IMR-90 (cell line): Measurements from ENCODE around the gene SUSD1. TPM values are rescaled to one million over a fixed set of nuclear protein-coding genes. Genes with fewer than 3 reads are reported as not detected.

ENCODE experiments used
- ATAC-seq: fragments of 200-7000 bp; cut with Tn5 transposase; 2 replicates; pipeline ENCODE4 v1.9.1; 2020; ENCODE audit warnings: low read depth, mild to moderate bottlenecking, moderate library complexity
- BruUV-seq: library from RNA; stranded (reverse); fragments of 400-500 nt; replicated peaks from 2 replicates; lab custom pipeline; 2021; lab: Mats Ljungman, UMichigan
- CTCF ChIA-PET: fragments of 300-600 bp; formaldehyde crosslinking; extraction: SDS; loops from one replicate; lab custom pipeline; 2021; ENCODE audit warnings: antibody characterized with exemption; lab: Yijun Ruan, JAX
- POLR2A ChIA-PET: fragments of 300-600 bp; sonication (Branson Sonifier 250); formaldehyde crosslinking; loops from one replicate; lab custom pipeline; 2022; ENCODE audit warnings: antibody characterized with exemption; ENCODE audit not compliant: unreplicated experiment; lab: Charles Lee
- DNase-seq: peaks from one replicate; pipeline ENCODE4 v3.0.0; 2013
- H2AFZ ChIP-seq: replicated peaks from 2 replicates; pipeline ENCODE3; 2013; ENCODE audit warnings: low read length, mild to moderate bottlenecking; ENCODE audit not compliant: poor library complexity
- H2AK5ac ChIP-seq: 2 replicates; pipeline ENCODE4 v1.6.1; 2013; ENCODE audit warnings: low read depth, low read length, inconsistent platforms
- H2AK9ac ChIP-seq: replicated peaks from 2 replicates; pipeline ENCODE3; 2013; ENCODE audit warnings: mild to moderate bottlenecking, low read depth, low read length, moderate library complexity; ENCODE audit not compliant: poor library complexity
- H2BK120ac ChIP-seq: 2 replicates; pipeline ENCODE4 v1.6.1; 2013; ENCODE audit warnings: low read depth, low read length, inconsistent platforms
- H2BK15ac ChIP-seq: 3 replicates; pipeline ENCODE4 v1.6.1; 2013; ENCODE audit warnings: low read depth, low read length, inconsistent platforms
- H2BK20ac ChIP-seq: 2 replicates; pipeline ENCODE4 v1.6.1; 2013; ENCODE audit warnings: low read depth, mild to moderate bottlenecking, inconsistent platforms, low read length, moderate library complexity
- H2BK5ac ChIP-seq: 2 replicates; pipeline ENCODE4 v1.6.1; 2013; ENCODE audit warnings: mild to moderate bottlenecking, low read depth, low read length, inconsistent platforms; ENCODE audit not compliant: poor library complexity, severe bottlenecking
- H3K14ac ChIP-seq: replicated peaks from 2 replicates; pipeline ENCODE4 v1.6.1; 2013; ENCODE audit warnings: low read depth, low read length, inconsistent platforms
- H3K18ac ChIP-seq: 2 replicates; pipeline ENCODE4 v1.6.1; 2013; ENCODE audit warnings: low read depth, low read length, control low read depth
- H3K23ac ChIP-seq: 2 replicates; pipeline ENCODE4 v1.6.1; 2013; ENCODE audit warnings: low read depth, low read length, inconsistent platforms
- H3K27ac ChIP-seq: 2 replicates; pipeline ENCODE4 v1.5.1; 2013; ENCODE audit warnings: mild to moderate bottlenecking, control low read depth, low read length; ENCODE audit not compliant: insufficient read depth
- H3K27me3 ChIP-seq: 2 replicates; pipeline ENCODE4 v1.6.1; 2013; ENCODE audit warnings: low read length; ENCODE audit not compliant: control insufficient read depth, insufficient read depth
- H3K36me3 ChIP-seq: 2 replicates; pipeline ENCODE4 v1.6.1; 2013; ENCODE audit warnings: low read length, mixed read lengths; ENCODE audit not compliant: control insufficient read depth, insufficient read depth
- H3K4ac ChIP-seq: 2 replicates; pipeline ENCODE4 v1.6.1; 2013; ENCODE audit warnings: low read depth, low read length, inconsistent platforms
- H3K4me1 ChIP-seq: 2 replicates; pipeline ENCODE4 v1.6.1; 2013; ENCODE audit warnings: low read length, mixed read lengths; ENCODE audit not compliant: control insufficient read depth, insufficient read depth
- H3K4me2 ChIP-seq: 2 replicates; pipeline ENCODE4 v1.6.1; 2013; ENCODE audit warnings: low read depth, mild to moderate bottlenecking, control low read depth, low read length, moderate library complexity
- H3K4me3 ChIP-seq: 2 replicates; pipeline ENCODE4 v1.5.1; 2013; ENCODE audit warnings: low read depth, mild to moderate bottlenecking, control low read depth, low read length, moderate library complexity; ENCODE audit not compliant: insufficient read depth
- H3K56ac ChIP-seq: 2 replicates; pipeline ENCODE4 v1.6.1; 2013; ENCODE audit warnings: low read length, inconsistent platforms; ENCODE audit not compliant: insufficient read depth; ENCODE audit errors: extremely low read depth
- H3K79me1 ChIP-seq, 2 experiments: 2 replicates each; pipeline ENCODE4 v1.6.1; 2013; ENCODE audit warnings: low read length in 2 of 2, inconsistent platforms in 1 of 2, low read depth in 1 of 2
- H3K9ac ChIP-seq: 2 replicates; pipeline ENCODE4 v1.6.1; 2013; ENCODE audit warnings: low read depth, low read length, control low read depth
- H3K9me1 ChIP-seq: 2 replicates; pipeline ENCODE4 v1.6.1; 2013; ENCODE audit warnings: low read length, inconsistent platforms; ENCODE audit not compliant: insufficient read depth
- H3K9me3 ChIP-seq: 2 replicates; pipeline ENCODE4 v1.6.1; 2013; ENCODE audit warnings: low read length; ENCODE audit not compliant: control insufficient read depth, insufficient read depth
- H4K20me1 ChIP-seq: 2 replicates; pipeline ENCODE4 v1.6.1; 2013; ENCODE audit warnings: low read length, inconsistent platforms; ENCODE audit not compliant: insufficient read depth
- H4K5ac ChIP-seq: 2 replicates; pipeline ENCODE4 v1.6.1; 2013; ENCODE audit warnings: mild to moderate bottlenecking, low read depth, low read length, control low read depth
- H4K8ac ChIP-seq, 2 experiments: 2 replicates each; pipeline ENCODE4 v1.6.1; 2013; ENCODE audit warnings: low read depth in 2 of 2, low read length in 2 of 2, control low read depth in 1 of 2, inconsistent platforms in 1 of 2
- H4K91ac ChIP-seq: 2 replicates; pipeline ENCODE4 v1.6.1; 2013; ENCODE audit warnings: low read depth, low read length, inconsistent platforms; ENCODE audit not compliant: insufficient read depth
- BHLHE40 ChIP-seq: fragments of 150-350 bp; IDR thresholded peaks from 2 replicates; pipeline ENCODE4 v1.6.1; 2016; ENCODE audit warnings: mild to moderate bottlenecking, low read depth, low read length
- CEBPB ChIP-seq: IDR thresholded peaks from 2 replicates; pipeline ENCODE4 v1.6.1; 2012; ENCODE audit warnings: low read depth, low read length, improper control_type of control experiment
- CHD1 ChIP-seq: IDR thresholded peaks from 2 replicates; pipeline ENCODE4 v1.6.1; 2012; ENCODE audit warnings: low read depth, low read length, improper control_type of control experiment
- MAFK ChIP-seq: IDR thresholded peaks from 2 replicates; pipeline ENCODE4 v1.6.1; 2012; ENCODE audit warnings: low read depth, low read length, improper control_type of control experiment
- MAZ ChIP-seq: IDR thresholded peaks from 2 replicates; pipeline ENCODE4 v1.6.1; 2012; ENCODE audit warnings: low read depth, mild to moderate bottlenecking, low read length, improper control_type of control experiment, moderate library complexity, borderline replicate concordance
- MXI1 ChIP-seq: IDR thresholded peaks from 2 replicates; pipeline ENCODE4 v1.6.1; 2012; ENCODE audit warnings: low read depth, mild to moderate bottlenecking, low read length, moderate library complexity, borderline replicate concordance
- NFE2L2 ChIP-seq: fragments of 150-350 bp; IDR thresholded peaks from 2 replicates; pipeline ENCODE4 v1.6.1; 2016; ENCODE audit warnings: low read depth, mild to moderate bottlenecking, low read length
- POLR2A ChIP-seq: IDR thresholded peaks from 2 replicates; pipeline ENCODE4 v1.6.1; 2012; ENCODE audit warnings: mild to moderate bottlenecking, low read depth, low read length
- RAD21 ChIP-seq: IDR thresholded peaks from 2 replicates; pipeline ENCODE4 v1.6.1; 2012; ENCODE audit warnings: low read length, improper control_type of control experiment
- RCOR1 ChIP-seq: IDR thresholded peaks from 2 replicates; pipeline ENCODE4 v1.6.1; 2012; ENCODE audit warnings: mild to moderate bottlenecking, low read length, improper control_type of control experiment; ENCODE audit not compliant: insufficient replicate concordance
- RFX5 ChIP-seq: IDR thresholded peaks from 2 replicates; pipeline ENCODE4 v1.8.0; 2012; ENCODE audit warnings: low read depth, mild to moderate bottlenecking, low read length, moderate library complexity
- WGBS, 2 experiments: methylation state at CpG; one replicate each; pipeline versions ENCODE4 v1.1.5 to v1.1.7; 2013; ENCODE audit warnings: missing lambda C conversion rate in 2 of 2; ENCODE audit not compliant: insufficient read length in 1 of 2; ENCODE audit errors: extremely low coverage in 2 of 2; 5-methylcytosine and 5-hydroxymethylcytosine counted together
- dilution Hi-C: fragments of 300-500 bp; cut with HindIII; formaldehyde crosslinking; loops from one replicate; pipeline ENCODE4 v1.14.3; 2018; ENCODE audit warnings: low sequenced_read_pairs; ENCODE audit not compliant: unreplicated experiment
- in situ Hi-C: fragments of 300-500 bp; cut with MboI; formaldehyde crosslinking; loops from 3 replicates; pipeline ENCODE4 v1.14.3; 2019; ENCODE audit warnings: low sequenced_read_pairs, inconsistent platforms, mixed read lengths
- intact Hi-C: fragments of 100-400 bp; cut with micrococcal nuclease; formaldehyde crosslinking; loops from 2 replicates; pipeline ENCODE4 v1.10.0; 2022
- polyA plus RNA-seq, 3 experiments: library from polyadenylated mRNA; depleted of rRNA; stranded (reverse); fragments of >200 nt; gene quantifications; 2 replicates each; pipeline ENCODE4 v1.2.3, GENCODE V29; 2012; ENCODE audit warnings: low replicate concordance in 1 of 3
- total RNA-seq: library from RNA; depleted of rRNA; stranded (reverse); fragments of >200 nt; gene quantifications from 2 replicates; pipeline ENCODE4 v1.2.3, GENCODE V29; 2012
- TF ChIP-seq, protein P1 (sequence below): fragments of 150-350 bp; IDR thresholded peaks from 2 replicates; pipeline ENCODE4 v1.6.1; 2016; ENCODE audit warnings: low read depth, mild to moderate bottlenecking, low read length, moderate library complexity, borderline replicate concordance
- TF ChIP-seq, protein P2 (sequence below): fragments of 150-350 bp; IDR thresholded peaks from 2 replicates; pipeline ENCODE4 v1.6.1; 2017; ENCODE audit warnings: mild to moderate bottlenecking, antibody characterized with exemption, low read length, low read depth

SUSD1 gene
- total and polyA plus RNA-seq, 2 of the 4 experiments (the other 2 are of a cell fraction), result 4.0 to 4.7 TPM

DNA sequence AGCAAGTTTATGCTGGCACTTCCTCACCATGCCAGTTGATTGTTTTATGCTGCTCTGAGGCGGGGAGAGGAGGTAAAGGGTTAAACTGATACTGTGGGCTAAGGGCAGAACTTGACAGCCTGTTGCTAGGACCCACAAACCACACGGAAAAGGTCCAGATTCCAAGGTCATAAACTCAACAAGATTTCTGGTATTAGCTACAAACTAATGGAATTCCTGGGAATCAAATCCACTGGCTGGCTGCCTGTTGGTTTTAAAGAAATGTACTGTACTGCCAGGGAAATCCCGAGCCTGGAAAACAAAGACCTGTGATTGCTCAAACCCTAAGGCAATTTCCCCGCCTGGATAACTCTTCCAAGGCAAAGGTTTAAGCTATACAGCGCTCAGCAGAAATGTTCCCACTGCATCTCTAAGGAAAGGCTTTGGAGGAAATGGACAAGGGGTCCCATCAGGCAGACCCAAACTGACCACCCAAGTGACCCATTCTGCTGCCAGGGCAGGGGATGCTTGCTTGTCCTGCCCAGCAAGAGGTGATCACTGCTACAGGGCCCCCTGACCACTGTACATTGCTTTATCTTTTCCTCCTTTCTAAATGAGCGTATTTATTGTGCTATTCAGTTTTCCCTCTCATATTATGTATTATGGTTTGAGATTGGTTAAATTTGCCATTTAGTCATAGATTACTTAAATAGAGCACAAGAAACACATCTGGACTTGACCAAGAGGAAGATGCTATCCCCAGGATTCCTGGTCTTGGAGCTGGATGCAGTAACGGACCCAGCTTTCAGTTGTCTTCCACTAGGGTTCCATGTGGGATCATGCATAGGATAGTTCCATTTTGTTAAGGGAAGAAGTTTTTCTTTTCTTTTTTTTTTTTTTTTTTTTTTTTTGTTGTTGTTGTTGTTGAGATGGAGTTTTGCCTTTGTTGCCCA lies 124.3 kb downstream of the SUSD1 start:
- peaks cover 15% of the 10 kb centered on the region for H3K9me1 ChIP-seq
- peak overlapping the region; percentile 99 for H2BK15ac ChIP-seq
- H3K4me2 ChIP-seq, result peak overlapping the region; percentile 58
- ATAC-seq, result peak; percentile 81
- H3K56ac ChIP-seq, result peak overlapping the region; percentile 85
- peak overlapping the region; percentile 95 for H3K23ac ChIP-seq
- H4K91ac ChIP-seq, result peak overlapping the region; percentile 99
- peaks cover 4 to 27% of the 10 kb centered on the region in 2 experiments; a peak in 3 of 4 replicates for H3K79me1 ChIP-seq
- peaks cover 22% of the 10 kb centered on the region for H3K4me1 ChIP-seq
- no peaks in the 10 kb centered on the region for H4K20me1 ChIP-seq
- no CpG with 5 or more reads among the region's 7 CpGs for WGBS, 2 experiments
- intact Hi-C loops (no loop called here), dilution Hi-C loops (no loop called here), in situ Hi-C loops (loop anchor here (5.0 kb wide), 1 partner anchor 89 kb away; no protein-coding TSS in a partner anchor)
- peak overlapping the region; percentile 98 for H2BK5ac ChIP-seq
- ChIA-PET POLR2A (interaction anchor here (1.0 to 1.2 kb wide), 2 partner anchors 24 to 155 kb away, joined by 3 to 15 read pairs; partner anchors contain the start of gene UGCG), CTCF (interaction anchor here (0.6 to 1.0 kb wide), 4 partner anchors 20 to 46 kb away, joined by 3 read pairs; no protein-coding TSS in a partner anchor)
- peak overlapping the region; percentile 99 for H3K18ac ChIP-seq
- H3K36me3 ChIP-seq, result no peaks in the 10 kb centered on the region
- H2BK120ac ChIP-seq, result peak overlapping the region; percentile 97
- peak overlapping the region; percentile 99 for H2AK5ac ChIP-seq
- H2AK9ac ChIP-seq, result peak overlapping the region; percentile 94
- peak; percentile 97 for DNase-seq
- peak overlapping the region; percentile 96 for H3K27ac ChIP-seq
- peak overlapping the region; percentile 99 for H2BK20ac ChIP-seq
- peak overlapping the region; percentile 91 for H3K14ac ChIP-seq
- H4K8ac ChIP-seq, result peak overlapping the region; percentile 82 to 94
- peak overlapping the region; percentile 66 for H3K9ac ChIP-seq
- H4K5ac ChIP-seq, result peak overlapping the region; percentile 99
- peak overlapping the region; percentile 98 for H3K4ac ChIP-seq
- H3K27me3 ChIP-seq, result no peaks in the 10 kb centered on the region
- no peak overlapping the region for H3K4me3 ChIP-seq
- peaks cover 6% of the 10 kb centered on the region; the same call in 1 of the 2 replicates for H3K9me3 ChIP-seq
- H2AFZ ChIP-seq, result peak overlapping the region; percentile 56
- no TSS peak for BruUV-seq
- TF ChIP-seq BHLHE40 (0 out of 2 replicates have a peak, but pooled peaks have one; percentile 6), POLR2A (0 out of 2 replicates have a peak, but pooled peaks have one; percentile 9), CEBPB (peak; percentile 84), RAD21 (no peak; the same call in 1 of the 2 replicates), RFX5 (no peak), RCOR1 (no peak), CHD1 (no peak), MXI1 (no peak), NFE2L2 (no peak), MAZ (no peak; the same call in 1 of the 2 replicates), MAFK (no peak)
- TF ChIP-seq, protein P1, sequence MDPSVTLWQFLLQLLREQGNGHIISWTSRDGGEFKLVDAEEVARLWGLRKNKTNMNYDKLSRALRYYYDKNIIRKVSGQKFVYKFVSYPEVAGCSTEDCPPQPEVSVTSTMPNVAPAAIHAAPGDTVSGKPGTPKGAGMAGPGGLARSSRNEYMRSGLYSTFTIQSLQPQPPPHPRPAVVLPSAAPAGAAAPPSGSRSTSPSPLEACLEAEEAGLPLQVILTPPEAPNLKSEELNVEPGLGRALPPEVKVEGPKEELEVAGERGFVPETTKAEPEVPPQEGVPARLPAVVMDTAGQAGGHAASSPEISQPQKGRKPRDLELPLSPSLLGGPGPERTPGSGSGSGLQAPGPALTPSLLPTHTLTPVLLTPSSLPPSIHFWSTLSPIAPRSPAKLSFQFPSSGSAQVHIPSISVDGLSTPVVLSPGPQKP, result no peak
- TF ChIP-seq, protein P2, sequence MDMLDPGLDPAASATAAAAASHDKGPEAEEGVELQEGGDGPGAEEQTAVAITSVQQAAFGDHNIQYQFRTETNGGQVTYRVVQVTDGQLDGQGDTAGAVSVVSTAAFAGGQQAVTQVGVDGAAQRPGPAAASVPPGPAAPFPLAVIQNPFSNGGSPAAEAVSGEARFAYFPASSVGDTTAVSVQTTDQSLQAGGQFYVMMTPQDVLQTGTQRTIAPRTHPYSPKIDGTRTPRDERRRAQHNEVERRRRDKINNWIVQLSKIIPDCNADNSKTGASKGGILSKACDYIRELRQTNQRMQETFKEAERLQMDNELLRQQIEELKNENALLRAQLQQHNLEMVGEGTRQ, result no peak
